Measurements from ENCODE around the gene KRT7.

DNA sequence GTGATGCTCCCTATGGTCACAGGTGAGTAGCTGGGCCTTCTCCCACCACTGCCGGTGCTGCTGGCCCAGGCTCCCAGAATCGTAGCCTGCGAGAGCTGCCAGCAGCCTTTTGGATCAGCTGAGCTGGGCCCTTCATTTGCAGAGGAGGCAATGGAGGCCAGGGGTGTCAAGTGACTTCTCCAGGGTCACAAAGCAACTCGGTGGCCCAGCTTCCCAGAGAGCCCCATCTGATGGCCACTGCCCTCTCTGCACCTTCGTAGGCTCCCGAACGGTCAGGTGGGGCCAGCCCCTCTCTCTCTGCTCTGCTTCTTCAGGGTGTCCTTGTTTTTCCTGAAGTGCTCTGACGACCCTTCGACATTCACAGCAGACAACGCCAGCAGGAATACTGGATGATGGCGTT is 45.8 kb upstream of the KRT7 start:
- TF ChIP-seq, protein P1, sequence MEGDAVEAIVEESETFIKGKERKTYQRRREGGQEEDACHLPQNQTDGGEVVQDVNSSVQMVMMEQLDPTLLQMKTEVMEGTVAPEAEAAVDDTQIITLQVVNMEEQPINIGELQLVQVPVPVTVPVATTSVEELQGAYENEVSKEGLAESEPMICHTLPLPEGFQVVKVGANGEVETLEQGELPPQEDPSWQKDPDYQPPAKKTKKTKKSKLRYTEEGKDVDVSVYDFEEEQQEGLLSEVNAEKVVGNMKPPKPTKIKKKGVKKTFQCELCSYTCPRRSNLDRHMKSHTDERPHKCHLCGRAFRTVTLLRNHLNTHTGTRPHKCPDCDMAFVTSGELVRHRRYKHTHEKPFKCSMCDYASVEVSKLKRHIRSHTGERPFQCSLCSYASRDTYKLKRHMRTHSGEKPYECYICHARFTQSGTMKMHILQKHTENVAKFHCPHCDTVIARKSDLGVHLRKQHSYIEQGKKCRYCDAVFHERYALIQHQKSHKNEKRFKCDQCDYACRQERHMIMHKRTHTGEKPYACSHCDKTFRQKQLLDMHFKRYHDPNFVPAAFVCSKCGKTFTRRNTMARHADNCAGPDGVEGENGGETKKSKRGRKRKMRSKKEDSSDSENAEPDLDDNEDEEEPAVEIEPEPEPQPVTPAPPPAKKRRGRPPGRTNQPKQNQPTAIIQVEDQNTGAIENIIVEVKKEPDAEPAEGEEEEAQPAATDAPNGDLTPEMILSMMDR (conservative IDR thresholded peaks at IDR 0.05; ENCODE audit: low read length): no peak
- TF ChIP-seq EZH2phosphoT487 (IDR thresholded peaks at IDR 0.05; ENCODE audit: borderline replicate concordance): no peak

Measured in Loucy (cell line).